DND-41 (cell line): ENCODE data around the gene GPR82.

Experiments
- ATAC-seq: fragments of 200-7000 bp; cut with Tn5 transposase; 3 replicates; pipeline ENCODE4 v1.9.1; 2021; ENCODE audit warnings: low read depth; ENCODE audit not compliant: insufficient read depth
- DNase-seq: peaks from one replicate; pipeline ENCODE4 v3.0.0-alpha.2; 2020
- H2AFZ ChIP-seq: 2 replicates; pipeline ENCODE4 v1.6.0; 2012; ENCODE audit warnings: low read depth, low read length
- H3K27ac ChIP-seq: 2 replicates; pipeline ENCODE4 v1.5.1; 2012; ENCODE audit warnings: low read length, inconsistent platforms
- H3K27me3 ChIP-seq: fragments of 200-600 bp; sonication (generic); 2 replicates; pipeline ENCODE4 v1.6.0; 2012; ENCODE audit warnings: low read length, mild to moderate bottlenecking, inconsistent platforms; ENCODE audit not compliant: insufficient read depth, poor library complexity
- H3K36me3 ChIP-seq: 2 replicates; pipeline ENCODE4 v1.5.1; 2012; ENCODE audit warnings: low read length, inconsistent platforms; ENCODE audit not compliant: insufficient read depth
- H3K4me1 ChIP-seq: 2 replicates; pipeline ENCODE4 v1.5.1; 2012; ENCODE audit warnings: mild to moderate bottlenecking, low read length; ENCODE audit not compliant: insufficient read depth
- H3K4me2 ChIP-seq: 2 replicates; pipeline ENCODE4 v1.6.0; 2012; ENCODE audit warnings: mild to moderate bottlenecking, moderate library complexity, low read length, inconsistent platforms; ENCODE audit not compliant: insufficient read depth
- H3K4me3 ChIP-seq, 2 experiments: fragments of 200-600 bp in 1 of 2; shearing (Covaris generic) in 1 of 2; 2 replicates each; pipeline ENCODE4 v1.5.1; 2012 to 2016; ENCODE audit warnings: inconsistent platforms in 2 of 2, low read length in 2 of 2, mild to moderate bottlenecking in 2 of 2, low read depth in 1 of 2, moderate library complexity in 1 of 2
- H3K79me2 ChIP-seq: 2 replicates; pipeline ENCODE4 v1.6.0; 2012; ENCODE audit warnings: low read length, inconsistent platforms; ENCODE audit not compliant: insufficient read depth
- H3K9ac ChIP-seq: 2 replicates; pipeline ENCODE4 v1.6.0; 2012; ENCODE audit warnings: low read depth, mild to moderate bottlenecking, inconsistent platforms, low read length, moderate library complexity
- H3K9me3 ChIP-seq: 2 replicates; pipeline ENCODE4 v1.5.1; 2012; ENCODE audit warnings: low read length, moderate library complexity, mild to moderate bottlenecking, inconsistent platforms; ENCODE audit not compliant: insufficient read depth, severe bottlenecking
- H4K20me1 ChIP-seq: 2 replicates; pipeline ENCODE4 v1.6.0; 2012; ENCODE audit warnings: low read length; ENCODE audit not compliant: insufficient read depth
- EZH2 ChIP-seq: IDR thresholded peaks from 3 replicates; pipeline ENCODE4 v1.6.1; 2012; ENCODE audit warnings: borderline replicate concordance, low read depth, mild to moderate bottlenecking, moderate library complexity, low read length, inconsistent platforms; ENCODE audit not compliant: severe bottlenecking
- TF ChIP-seq, protein P1 (sequence below): IDR thresholded peaks from 2 replicates; pipeline ENCODE4 v1.5.1; 2012; ENCODE audit warnings: borderline replicate concordance, low read length, moderate library complexity, mild to moderate bottlenecking; ENCODE audit not compliant: poor library complexity, severe bottlenecking; ENCODE audit errors: extremely low read depth

Gene GPR82

DNA sequence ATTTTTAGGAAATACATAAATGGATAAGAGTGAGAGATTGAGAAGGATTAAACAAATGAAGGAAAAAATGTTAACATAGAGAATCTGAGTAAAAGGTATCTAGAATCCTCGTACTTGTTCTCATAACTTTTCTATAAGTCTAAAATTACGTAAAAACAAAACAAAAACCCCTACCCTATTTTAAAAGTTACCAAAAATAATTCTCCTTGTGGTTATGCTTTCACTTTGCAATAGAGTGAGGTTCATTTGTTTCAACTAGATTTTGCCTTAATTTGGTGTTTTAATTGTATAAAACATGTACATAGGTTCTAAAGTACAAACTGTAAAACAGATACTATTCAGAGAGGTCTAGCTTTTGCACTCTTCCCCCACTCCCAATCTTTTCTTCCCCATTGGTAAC is 39.0 kb upstream of the GPR82 start:
- Histone ChIP-seq H3K9ac (no peak overlapping the region), H3K79me2 (no peaks in the 10 kb centered on the region), H3K36me3 (peaks cover 4% of the 10 kb centered on the region; the same call in 1 of the 2 replicates), H4K20me1 (no peaks in the 10 kb centered on the region), H3K27me3 (no peaks in the 10 kb centered on the region), H3K4me3 (no peak overlapping the region), H3K27ac (no peak overlapping the region), H3K4me2 (no peak overlapping the region), H3K4me1 (no peaks in the 10 kb centered on the region), H3K9me3 (no peaks in the 10 kb centered on the region), H2AFZ (no peak overlapping the region)
- ATAC-seq, result no peak
- DNase-seq, result no peak
- no peak for TF ChIP-seq EZH2
- TF ChIP-seq, protein P1, sequence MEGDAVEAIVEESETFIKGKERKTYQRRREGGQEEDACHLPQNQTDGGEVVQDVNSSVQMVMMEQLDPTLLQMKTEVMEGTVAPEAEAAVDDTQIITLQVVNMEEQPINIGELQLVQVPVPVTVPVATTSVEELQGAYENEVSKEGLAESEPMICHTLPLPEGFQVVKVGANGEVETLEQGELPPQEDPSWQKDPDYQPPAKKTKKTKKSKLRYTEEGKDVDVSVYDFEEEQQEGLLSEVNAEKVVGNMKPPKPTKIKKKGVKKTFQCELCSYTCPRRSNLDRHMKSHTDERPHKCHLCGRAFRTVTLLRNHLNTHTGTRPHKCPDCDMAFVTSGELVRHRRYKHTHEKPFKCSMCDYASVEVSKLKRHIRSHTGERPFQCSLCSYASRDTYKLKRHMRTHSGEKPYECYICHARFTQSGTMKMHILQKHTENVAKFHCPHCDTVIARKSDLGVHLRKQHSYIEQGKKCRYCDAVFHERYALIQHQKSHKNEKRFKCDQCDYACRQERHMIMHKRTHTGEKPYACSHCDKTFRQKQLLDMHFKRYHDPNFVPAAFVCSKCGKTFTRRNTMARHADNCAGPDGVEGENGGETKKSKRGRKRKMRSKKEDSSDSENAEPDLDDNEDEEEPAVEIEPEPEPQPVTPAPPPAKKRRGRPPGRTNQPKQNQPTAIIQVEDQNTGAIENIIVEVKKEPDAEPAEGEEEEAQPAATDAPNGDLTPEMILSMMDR, result no peak

DNA sequence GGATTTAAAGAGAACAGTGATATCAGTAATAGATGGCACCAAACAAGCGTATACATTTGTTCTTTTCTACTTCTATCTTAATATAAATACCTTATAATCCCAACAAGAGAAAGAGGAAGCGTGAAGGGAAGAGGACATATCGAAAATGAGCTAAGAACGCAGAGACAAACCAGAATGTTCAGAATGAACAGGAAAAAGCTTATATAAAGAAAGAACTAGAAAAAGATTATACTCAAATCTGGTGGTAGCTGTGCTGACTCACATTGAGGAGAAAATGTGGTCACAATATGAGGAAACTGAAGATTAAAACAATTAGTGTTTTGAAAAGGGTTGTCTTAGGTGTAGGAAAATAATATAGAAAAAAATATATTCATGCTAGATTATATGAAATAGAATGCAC is 37.2 kb upstream of the GPR82 start:
- H3K9ac ChIP-seq, result no peak overlapping the region
- H3K27me3 ChIP-seq, result no peaks in the 10 kb centered on the region
- H4K20me1 ChIP-seq, result no peaks in the 10 kb centered on the region
- H3K36me3 ChIP-seq, result peaks cover 4% of the 10 kb centered on the region; the same call in 1 of the 2 replicates
- no peaks in the 10 kb centered on the region for H3K4me1 ChIP-seq
- DNase-seq (no peak), ATAC-seq (no peak)
- H2AFZ ChIP-seq, result no peak overlapping the region
- H3K4me3 ChIP-seq, result no peak overlapping the region
- H3K4me2 ChIP-seq, result no peak overlapping the region
- no peaks in the 10 kb centered on the region for H3K79me2 ChIP-seq
- no peaks in the 10 kb centered on the region for H3K9me3 ChIP-seq
- TF ChIP-seq EZH2, result no peak
- TF ChIP-seq, protein P1, result no peak
- no peak overlapping the region for H3K27ac ChIP-seq

DNA sequence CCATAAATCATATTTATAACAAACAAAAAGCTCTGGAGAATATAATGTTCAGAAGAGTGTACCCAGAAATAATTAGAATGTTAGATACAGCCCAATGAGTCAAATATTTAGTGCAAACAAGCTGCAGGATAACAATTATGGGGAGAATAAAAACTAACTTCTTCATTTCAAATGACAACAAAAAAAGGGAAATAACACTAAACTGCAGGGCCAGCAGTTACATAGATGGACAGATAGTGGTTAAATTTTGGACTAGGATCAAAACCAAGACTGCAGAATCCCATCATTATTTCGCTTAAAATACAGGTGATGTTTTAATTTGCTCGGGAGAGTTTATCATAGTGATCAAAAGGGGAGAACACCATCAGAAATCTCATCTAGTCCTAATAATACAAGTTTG is 35.8 kb upstream of the GPR82 start:
- ATAC-seq (no peak), DNase-seq (no peak)
- no peak overlapping the region for H3K4me2 ChIP-seq
- no peak overlapping the region for H3K4me3 ChIP-seq
- no peak overlapping the region for H3K27ac ChIP-seq
- no peak overlapping the region for H3K9ac ChIP-seq
- H3K79me2 ChIP-seq, result no peaks in the 10 kb centered on the region
- H2AFZ ChIP-seq, result no peak overlapping the region
- no peaks in the 10 kb centered on the region for H4K20me1 ChIP-seq
- H3K4me1 ChIP-seq, result no peaks in the 10 kb centered on the region
- TF ChIP-seq EZH2, result no peak
- TF ChIP-seq, protein P1, result no peak
- no peaks in the 10 kb centered on the region for H3K9me3 ChIP-seq
- peaks cover 4% of the 10 kb centered on the region; the same call in 1 of the 2 replicates for H3K36me3 ChIP-seq
- H3K27me3 ChIP-seq, result no peaks in the 10 kb centered on the region

DNA sequence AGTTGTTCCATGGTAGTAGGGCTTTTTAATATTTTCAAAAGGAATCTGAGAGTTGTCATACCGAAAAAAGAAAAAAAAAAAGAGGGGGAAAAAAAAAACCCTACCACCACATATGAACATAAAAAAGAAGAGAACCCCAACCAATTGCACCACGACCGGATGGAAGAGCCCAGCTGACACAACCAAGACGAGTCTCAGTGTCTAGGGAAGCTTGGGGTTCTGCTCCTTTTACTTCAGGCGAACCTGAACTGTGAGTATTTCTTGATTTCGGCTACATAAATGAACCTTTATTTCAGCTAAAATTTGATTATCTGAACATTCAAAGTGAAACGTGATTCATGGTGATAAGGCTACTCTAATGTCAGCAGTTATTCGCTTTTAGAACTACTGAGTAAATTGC is 35.1 kb upstream of the GPR82 start, which contains the start of gene GPR34:
Gene GPR34 (plus strand): TSS at position 139 of the 400 bp plus-strand sequence. CDS start 6,661 bp downstream, outside the sequence.
- no peaks in the 10 kb centered on the region for H3K9me3 ChIP-seq
- H3K4me1 ChIP-seq, result no peaks in the 10 kb centered on the region
- ATAC-seq, result no peak
- DNase-seq, result no peak
- no peaks in the 10 kb centered on the region for H4K20me1 ChIP-seq
- peaks cover 4% of the 10 kb centered on the region; the same call in 1 of the 2 replicates for H3K36me3 ChIP-seq
- no peak within 1 kb of the TSS for H3K4me3 ChIP-seq
- no peaks in the 10 kb centered on the region for H3K27me3 ChIP-seq
- TF ChIP-seq, protein P1, result no peak
- TF ChIP-seq EZH2, result no peak
- no peaks in the 10 kb centered on the region for H3K79me2 ChIP-seq
- no peak within 1 kb of the TSS for H3K4me2 ChIP-seq
- H3K27ac ChIP-seq, result no peak within 1 kb of the TSS
- no peak within 1 kb of the TSS for H2AFZ ChIP-seq
- H3K9ac ChIP-seq, result no peak within 1 kb of the TSS
